ENCODE data around the gene SYT8. TPM values are rescaled to one million over a fixed set of nuclear protein-coding genes. Genes with fewer than 3 reads are reported as not detected.
A peak's percentile ranks its signal among the peaks of the same experiment; 100 is the strongest.

SYT8 gene
- total and polyA plus RNA-seq, 11 donors: 0.08 TPM; not detected in 10

DNA sequence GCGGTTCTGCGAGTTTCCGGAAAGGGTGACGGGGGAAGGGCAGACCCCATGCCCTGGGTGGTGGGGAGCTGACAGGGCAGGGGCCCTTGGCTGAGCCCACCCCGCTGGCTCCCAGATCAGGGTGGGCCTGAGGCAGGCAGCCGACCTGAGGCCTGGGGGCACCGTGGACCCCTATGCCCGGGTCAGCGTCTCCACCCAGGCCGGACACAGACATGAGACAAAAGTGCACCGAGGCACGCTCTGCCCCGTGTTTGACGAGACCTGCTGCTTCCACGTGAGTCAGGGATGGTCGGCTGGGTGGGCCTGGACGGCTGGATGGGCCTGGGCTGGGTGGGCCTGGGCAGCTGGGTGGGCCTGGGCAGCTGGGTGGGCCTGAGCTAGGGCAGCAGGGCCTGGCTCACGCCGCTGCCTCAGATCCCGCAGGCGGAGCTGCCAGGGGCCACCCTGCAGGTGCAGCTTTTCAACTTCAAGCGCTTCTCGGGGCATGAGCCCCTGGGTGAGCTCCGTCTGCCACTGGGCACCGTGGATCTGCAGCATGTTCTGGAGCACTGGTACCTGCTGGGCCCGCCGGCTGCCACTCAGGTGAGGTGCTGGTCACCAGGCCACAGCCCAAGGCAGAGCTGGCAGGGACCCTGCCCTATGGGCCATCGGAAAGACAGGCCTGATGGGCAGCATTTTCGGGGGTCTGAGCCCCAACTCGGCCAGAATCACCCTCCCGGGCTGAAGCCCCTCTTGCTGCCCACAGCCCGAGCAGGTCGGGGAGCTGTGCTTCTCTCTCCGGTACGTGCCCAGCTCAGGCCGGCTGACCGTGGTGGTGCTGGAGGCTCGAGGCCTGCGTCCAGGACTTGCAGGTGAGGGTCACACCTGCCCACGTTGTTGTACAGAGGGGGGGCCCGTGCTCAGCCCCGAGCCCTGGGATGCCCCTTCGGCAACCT is 1.5 kb downstream of the SYT8 start:
- Histone ChIP-seq H3K27ac (no peak overlapping the region), H3K4me1 (peaks cover 0 to 43% (median 13%) of the 10 kb centered on the region in 12 donors), H3K27me3 (peaks cover 0 to 10% (median 0%) of the 10 kb centered on the region in 9 donors), H3K4me3 (no peak overlapping the region), H3K9me3 (no peaks in the 10 kb centered on the region), H3K36me3 (no peaks in the 10 kb centered on the region)
- no peak for TF ChIP-seq POLR2A (IDR thresholded peaks at IDR 0.05)
- TF ChIP-seq, protein P1, sequence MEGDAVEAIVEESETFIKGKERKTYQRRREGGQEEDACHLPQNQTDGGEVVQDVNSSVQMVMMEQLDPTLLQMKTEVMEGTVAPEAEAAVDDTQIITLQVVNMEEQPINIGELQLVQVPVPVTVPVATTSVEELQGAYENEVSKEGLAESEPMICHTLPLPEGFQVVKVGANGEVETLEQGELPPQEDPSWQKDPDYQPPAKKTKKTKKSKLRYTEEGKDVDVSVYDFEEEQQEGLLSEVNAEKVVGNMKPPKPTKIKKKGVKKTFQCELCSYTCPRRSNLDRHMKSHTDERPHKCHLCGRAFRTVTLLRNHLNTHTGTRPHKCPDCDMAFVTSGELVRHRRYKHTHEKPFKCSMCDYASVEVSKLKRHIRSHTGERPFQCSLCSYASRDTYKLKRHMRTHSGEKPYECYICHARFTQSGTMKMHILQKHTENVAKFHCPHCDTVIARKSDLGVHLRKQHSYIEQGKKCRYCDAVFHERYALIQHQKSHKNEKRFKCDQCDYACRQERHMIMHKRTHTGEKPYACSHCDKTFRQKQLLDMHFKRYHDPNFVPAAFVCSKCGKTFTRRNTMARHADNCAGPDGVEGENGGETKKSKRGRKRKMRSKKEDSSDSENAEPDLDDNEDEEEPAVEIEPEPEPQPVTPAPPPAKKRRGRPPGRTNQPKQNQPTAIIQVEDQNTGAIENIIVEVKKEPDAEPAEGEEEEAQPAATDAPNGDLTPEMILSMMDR (IDR thresholded peaks at IDR 0.05): no peak
- no peak for ATAC-seq
- intact Hi-C loops (cut with DNase I): loop anchor here in 5 of 10 donors (2.0 to 5.0 kb wide), 6 partner anchors 46 to 315 kb away; partner anchors contain the start of genes PRR33 (in 1 of the 5) and TNNT3 (in 1 of the 5)
- DNase-seq: peak in 3 of 5 donors; percentile 23 to 71 (median 24)
- 89 to 93% (median 91%) methylated on average over 23 to 43 of the region's 43 CpGs for WGBS, 4 donors

- H3K4me3 ChIP-seq: no peak overlapping the region
- intact Hi-C loops (cut with DNase I): loop anchor here in 9 of 10 donors (1.0 to 5.0 kb wide), 10 partner anchors 45 to 315 kb away; partner anchors contain the start of genes TNNT3 (in 2 of the 9) and PRR33 (in 1 of the 9)
- WGBS, 4 donors: 43 to 55% (median 51%) methylated on average over 21 to 38 of the region's 38 CpGs
- no peak for TF ChIP-seq POLR2A (IDR thresholded peaks at IDR 0.05)
- TF ChIP-seq, protein P1 (IDR thresholded peaks at IDR 0.05): peak; percentile 88 to 96 (median 92)
- H3K27me3 ChIP-seq: no peaks in the 10 kb centered on the region
- DNase-seq: peak; percentile 64 to 88 (median 70)
- peaks cover 0 to 37% (median 12%) of the 10 kb centered on the region in 12 donors for H3K4me1 ChIP-seq
- ATAC-seq: peak; percentile 18 to 53 (median 42)
- no peaks in the 10 kb centered on the region for H3K9me3 ChIP-seq
- H3K36me3 ChIP-seq: no peaks in the 10 kb centered on the region
- peak overlapping the region in 1 of 12 donors; percentile 31 for H3K27ac ChIP-seq
Observed at GRCh38 chr11:1837171-1838076, 2.6 kb downstream of the SYT8 start.

DNA sequence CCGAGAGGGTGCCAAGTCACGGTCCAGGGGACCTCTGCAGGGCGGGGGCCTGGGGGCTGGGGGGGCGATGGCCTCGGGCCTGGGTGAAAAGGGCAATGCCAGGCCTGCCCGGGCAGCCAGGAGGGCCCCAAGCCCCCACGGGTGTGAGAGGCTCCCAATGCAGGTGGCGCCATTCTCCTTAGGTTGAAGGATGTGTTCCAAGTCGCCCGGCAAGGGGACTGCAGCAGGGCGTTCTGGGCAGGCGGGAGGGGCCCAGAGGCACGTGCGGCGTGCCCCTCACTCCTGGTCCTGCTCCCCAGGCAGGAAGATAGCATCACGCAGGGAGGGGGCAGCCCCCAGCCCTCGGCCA is 3.3 kb downstream of the SYT8 start:
- Histone ChIP-seq H3K27ac (peak overlapping the region in 2 of 12 donors; percentile 25 to 31), H3K27me3 (no peaks in the 10 kb centered on the region), H3K36me3 (no peaks in the 10 kb centered on the region), H3K9me3 (no peaks in the 10 kb centered on the region), H3K4me3 (no peak overlapping the region), H3K4me1 (peaks cover 0 to 35% (median 13%) of the 10 kb centered on the region in 12 donors)
- TF ChIP-seq POLR2A (IDR thresholded peaks at IDR 0.05): no peak
- TF ChIP-seq, protein P1 (IDR thresholded peaks at IDR 0.05): peak in 3 of 12 donors; percentile 11 to 53 (median 38)
- 40 to 84% (median 63%) methylated on average over 1 to 17 of the region's 17 CpGs for WGBS, 4 donors
- intact Hi-C loops (cut with DNase I): loop anchor here in 7 of 10 donors (2.0 to 5.0 kb wide), 7 partner anchors 44 to 315 kb away; partner anchors contain the start of genes TNNT3 (in 2 of the 7) and PRR33 (in 1 of the 7)
- peak in 1 of 5 donors; percentile 32 for DNase-seq
- ATAC-seq: no peak
